Stimulated activated CD4-positive, alpha-beta T cell treated with anti-CD3 and anti-CD28 coated beads, Interleukin-12 subunit alpha, Interleukin-12 subunit beta, amount 100 ng/mL, for 4 hours (primary cell): Measurements from ENCODE around the gene IPPK.

Source experiments
- DNase-seq: peaks from one replicate; pipeline ENCODE4 v3.0.0-alpha.2; 2020

IPPK gene

DNA sequence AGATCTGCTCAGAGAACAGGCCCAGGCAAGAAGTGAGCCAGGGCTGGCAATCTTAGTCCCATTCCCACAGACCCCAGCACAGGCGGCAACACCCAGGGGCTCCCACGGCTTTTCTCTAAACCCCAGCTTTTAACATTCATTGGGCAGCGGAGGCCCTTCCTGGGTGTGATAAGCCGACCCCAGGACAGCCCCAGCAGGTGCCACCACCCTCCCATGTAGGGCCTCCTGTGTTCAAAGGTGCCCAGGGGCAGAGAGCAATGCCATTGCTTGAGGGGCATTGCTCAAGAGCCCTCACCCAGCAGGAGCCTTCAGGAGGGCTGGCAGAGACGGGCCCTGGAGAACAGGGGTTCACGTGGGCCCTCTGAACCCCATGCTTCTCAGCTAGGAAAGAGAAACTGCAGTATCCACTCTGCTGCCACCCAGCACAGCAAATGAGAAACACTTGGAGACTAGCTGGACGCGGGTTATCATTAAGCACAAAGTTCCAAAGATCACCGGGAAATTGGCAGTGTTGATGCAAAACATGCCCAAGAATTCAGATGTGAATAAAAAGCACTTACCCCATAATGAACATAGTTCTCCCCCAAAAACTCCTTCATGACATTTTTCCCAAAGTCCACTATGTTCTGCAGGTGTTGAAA, 13.9 kb downstream of the IPPK start:
- no peak for DNase-seq

DNA sequence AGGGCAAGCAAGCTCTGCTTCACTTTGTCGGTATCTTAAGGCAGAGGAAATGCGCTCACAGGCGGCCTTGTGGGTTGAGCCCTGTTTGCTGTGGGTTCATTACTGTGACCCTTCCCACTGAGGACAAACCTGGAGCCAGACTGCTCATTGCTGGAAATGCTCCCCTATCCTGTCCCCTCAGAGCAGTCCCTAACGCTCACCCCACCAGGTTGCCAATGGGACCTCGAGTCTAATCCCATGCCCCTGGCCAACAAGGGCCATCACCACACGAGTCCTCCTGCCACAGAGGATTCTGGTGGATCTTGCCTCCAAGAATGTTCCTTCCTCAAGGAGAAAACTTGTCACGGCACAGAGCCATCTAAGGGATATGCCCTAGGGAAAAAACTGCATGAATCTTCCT, 14.6 kb downstream of the IPPK start:
- DNase-seq: no peak

DNA sequence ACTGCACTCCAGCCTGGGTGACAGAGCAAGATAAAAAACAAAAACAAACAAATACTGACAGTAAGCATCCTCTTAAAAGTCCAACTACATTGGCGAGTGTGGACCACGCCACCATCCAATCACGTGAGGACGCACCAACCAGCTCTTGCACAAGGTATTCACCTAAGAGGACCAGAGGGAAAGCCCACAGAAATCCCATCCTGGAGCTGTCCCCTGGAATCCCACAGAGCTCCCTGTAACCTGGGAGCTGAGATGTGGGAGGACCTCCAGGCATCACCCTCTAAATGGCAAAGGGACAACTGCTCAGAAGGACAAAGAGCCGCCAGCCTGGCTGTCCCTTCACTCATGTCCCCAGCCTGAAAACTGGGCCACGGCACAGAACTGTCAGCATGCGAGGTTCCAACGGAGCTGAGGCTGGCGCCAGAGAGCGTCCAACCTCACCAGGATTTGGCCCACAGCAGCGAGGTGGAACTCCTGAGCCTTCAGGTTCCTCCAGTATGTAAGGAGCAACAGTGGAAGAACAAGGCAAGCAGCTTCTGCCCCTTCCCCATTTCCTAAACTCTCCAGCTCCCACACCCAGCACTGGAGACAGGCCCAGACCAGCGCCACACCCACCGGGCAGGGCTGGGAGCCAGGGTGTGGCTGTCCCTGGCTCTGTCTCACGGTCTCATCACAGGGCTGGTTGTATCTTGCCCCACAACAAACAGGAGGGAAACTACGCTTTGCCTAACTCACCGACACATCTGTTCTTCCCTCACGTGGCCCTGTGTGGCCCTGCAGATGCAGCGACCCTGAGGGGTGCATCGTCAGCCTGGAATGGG, 15.2 kb downstream of the IPPK start:
- no peak for DNase-seq

DNA sequence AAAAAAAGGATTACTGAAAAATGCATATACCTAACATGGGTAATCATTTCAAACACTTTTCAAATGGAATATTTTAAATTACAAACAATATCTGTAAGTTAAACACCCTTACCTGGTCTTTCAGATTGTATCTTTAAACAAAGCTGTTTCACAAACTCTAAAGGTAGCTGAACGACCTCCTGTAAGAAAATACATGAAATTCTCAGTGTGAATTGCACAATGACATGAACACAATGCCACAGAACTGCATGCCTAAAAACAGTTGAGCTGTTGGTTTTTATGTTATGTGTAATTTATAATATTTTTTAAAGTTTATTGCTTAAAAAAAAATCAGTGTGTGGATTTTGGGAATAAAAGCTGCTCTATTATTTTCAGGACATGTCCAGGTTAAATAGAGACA, 17.5 kb downstream of the IPPK start:
- DNase-seq: no peak

DNA sequence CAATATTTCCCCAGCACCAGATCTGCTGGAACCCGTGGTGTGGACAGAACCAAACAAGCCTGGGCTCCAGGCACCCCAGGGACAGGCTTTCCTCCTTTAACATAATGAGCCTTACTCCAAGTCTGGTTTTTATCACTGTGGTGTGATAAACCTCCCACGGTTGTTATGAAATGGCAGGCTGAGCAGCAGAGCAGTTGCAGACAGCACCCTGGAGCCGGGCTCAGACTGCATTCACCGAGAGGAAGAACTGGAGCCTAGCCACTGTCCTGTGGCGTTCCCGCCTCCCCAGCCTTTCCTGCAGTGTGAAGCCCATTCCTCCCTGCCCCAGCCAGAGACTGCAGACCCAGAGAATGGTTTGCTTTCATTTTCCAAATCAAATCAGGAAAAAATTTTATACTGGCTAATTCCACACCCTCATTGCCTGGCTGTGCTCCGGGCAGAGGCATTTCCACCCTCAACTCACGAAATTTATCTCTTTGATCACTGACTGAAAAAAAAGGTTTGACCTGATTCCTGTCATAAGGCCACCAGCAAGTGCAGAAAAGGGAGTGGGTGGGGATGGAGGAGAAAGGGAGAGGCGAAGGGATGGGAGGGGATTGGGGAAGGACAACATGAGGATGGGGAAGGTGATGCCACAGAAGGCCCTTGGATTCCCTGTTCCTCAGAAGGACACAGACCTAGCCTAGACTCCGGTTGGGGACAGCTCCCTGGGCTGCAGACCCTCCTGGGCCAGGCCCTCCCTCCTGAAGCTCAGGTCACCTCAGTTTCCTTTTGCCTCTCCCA, 18.9 kb downstream of the IPPK start:
- no peak for DNase-seq

DNA sequence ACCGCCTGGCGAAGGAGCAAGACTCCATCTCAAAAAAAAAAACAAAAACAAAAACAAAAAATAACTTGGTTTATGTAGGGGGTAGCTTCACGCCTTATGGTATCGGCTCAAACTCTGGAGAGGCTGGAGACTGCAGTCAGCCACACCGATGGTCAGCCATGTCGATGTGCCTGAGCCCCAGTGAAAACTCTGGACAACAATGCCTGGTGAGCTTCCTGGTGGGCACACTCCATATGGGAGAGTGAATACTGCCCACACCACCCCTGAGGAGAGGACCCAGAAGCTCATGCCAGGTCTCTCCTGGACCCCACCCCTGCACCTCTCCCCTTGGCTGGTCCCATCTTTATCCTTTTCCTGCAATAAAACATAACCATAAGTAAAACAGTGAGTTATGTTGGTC, 19.6 kb downstream of the IPPK start:
- no peak for DNase-seq

DNA sequence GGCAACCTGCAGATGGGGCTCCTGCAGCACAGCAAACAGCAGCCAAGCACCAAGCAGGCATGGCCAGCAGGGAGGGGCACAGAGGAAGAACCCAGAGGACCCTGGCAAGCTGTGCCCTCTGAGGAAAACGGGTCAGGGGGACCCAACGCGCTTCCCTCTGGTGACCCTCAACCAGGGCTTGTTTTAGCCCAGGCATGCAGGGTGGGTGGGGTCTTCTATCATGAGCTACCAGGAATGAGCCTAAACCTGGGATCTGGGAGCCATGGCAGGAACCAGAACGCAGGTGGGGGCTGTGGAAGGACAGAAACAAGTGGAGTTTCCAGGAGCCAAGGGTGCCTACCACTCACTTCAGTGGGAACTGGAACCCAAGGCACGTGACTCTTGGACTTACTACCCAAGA, 20.9 kb downstream of the IPPK start:
- no peak for DNase-seq

DNA sequence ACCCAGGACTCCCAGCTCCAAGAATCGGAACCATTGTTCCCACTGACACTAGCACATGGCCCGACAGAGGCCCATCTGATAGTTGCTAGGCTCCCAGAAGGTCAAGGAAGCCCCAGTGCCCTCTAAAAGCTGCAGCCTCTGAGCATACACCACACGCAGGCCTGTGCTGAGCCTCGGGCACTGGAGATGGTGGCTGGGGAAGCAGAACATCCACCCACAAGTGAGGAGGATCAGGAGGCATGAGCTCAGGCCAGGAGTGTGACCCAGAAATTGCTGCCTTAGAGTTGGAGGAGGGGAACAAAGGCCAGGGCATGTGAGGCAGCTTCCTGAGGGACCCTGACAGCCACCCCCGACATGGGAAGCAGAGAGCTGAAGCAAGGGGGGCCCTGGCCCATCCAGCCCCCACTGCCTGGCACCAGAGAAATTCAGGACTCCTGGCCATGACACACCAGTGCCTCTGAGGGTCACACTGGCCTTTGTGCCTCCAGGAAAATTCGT, 21.4 kb downstream of the IPPK start:
- DNase-seq: no peak

DNA sequence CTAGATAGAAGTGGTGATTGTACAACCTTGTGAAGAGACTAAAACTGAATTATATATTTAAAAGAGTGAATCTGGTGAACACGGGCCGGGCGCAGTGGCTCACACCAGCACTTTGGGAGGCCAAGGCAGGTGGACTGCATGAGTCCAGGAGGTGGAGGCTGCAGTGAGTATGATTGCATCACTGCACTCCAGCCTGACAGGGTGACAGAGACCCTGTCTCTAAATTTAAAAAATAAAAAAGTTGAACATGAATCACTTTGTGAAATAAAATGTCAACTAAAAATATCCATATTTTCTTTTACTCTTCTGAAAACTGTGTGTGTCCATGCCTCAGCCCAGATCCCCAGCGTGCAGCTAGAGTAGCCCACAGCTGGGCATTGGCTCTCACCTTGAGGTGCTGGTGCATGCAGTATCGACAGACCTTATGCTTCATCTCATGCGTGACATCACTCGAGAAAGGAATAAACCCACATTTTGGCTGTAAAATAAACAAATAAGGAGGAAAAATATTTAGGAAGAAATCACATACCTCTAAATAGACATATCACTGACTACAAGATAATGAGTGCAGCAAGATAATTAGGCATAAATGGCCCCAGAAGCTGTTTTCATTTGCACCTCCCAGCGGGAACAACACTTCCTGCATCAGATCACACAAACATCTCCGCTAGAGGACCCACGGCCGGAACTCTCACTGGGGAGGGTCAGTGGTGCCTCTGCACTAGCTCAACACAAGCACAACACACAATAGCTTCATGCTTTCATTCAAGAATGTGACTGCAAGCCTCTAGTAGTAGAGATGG, 22.1 kb downstream of the IPPK start:
- DNase-seq: no peak

DNA sequence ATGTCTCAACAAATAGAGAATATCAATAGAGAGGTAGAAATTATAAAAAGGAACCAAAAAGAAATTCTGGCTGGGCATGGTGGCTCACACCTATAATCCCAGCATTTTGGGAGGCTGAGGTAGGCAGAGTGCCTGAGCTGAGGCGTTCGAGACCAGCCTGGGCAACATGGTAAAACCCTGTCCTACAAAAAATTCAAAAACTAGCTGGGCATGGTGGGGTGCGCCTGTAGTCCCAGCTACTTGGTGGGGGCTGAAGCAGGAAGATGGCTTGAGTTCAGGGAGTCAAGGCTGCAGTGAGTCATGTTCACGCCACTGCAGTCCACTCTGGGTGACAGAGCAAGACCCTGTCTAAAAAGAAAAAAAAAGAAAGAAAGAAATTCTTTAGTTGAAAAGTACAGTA, 24.9 kb downstream of the IPPK start:
- no peak for DNase-seq

DNA sequence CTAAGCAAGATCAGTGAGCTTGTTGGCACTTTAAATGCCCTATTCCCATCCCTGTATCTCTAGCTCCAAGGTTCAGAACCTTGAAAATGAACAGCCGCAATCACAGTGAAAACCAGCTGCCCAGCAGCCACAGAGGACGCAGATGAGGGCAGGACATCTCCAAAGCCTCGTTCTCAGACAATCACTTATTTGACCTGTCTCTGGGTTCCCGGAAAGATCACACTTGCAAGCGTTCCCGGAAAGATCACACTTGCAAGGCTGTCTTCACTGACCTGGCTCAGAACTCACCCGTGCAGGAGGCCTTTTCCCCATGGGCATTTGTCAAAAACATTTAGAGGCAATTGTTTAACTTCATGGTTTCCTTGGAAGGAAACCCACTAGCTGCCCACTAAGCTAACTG, 25.7 kb downstream of the IPPK start:
- DNase-seq: no peak

DNA sequence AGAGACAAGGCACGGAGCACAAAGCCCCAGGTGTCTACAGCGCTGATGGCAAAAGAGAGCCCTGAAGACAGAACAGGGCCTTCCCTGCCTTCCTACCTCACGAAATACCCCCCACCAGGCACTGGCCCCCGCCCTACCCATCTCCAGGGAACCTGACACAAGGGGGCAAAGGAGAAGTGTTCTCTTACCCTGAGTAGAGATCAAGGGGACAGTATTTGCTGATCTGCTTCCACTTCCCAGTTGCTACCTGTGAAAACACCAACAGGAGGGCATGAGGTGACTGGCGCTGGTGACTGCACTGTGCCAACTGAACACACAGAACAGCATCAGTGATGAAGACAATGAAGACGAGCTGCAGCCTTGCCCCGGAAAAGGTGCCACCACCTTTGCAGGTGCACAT, 27.4 kb downstream of the IPPK start:
- no peak for DNase-seq

DNA sequence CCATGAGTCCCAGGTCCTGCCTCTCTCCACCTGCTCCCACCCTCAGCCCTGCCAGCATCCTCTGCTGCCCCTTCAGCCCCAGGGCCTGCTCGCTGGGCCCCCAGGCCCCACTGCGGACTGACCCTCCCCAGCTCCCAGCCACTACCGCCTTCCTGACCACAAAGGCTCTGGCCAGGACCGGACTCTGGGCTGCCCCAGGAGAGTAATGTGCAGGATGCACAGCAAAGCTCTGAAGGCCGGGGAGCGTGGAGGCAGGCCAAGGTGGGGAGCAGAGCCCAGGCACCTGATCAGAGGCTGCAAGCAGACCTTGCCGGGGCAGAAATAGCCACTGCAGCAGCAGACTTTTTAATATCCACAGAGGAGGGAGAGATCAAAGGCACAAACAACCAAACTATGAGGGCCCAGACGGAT, 27.9 kb downstream of the IPPK start:
- no peak for DNase-seq

DNA sequence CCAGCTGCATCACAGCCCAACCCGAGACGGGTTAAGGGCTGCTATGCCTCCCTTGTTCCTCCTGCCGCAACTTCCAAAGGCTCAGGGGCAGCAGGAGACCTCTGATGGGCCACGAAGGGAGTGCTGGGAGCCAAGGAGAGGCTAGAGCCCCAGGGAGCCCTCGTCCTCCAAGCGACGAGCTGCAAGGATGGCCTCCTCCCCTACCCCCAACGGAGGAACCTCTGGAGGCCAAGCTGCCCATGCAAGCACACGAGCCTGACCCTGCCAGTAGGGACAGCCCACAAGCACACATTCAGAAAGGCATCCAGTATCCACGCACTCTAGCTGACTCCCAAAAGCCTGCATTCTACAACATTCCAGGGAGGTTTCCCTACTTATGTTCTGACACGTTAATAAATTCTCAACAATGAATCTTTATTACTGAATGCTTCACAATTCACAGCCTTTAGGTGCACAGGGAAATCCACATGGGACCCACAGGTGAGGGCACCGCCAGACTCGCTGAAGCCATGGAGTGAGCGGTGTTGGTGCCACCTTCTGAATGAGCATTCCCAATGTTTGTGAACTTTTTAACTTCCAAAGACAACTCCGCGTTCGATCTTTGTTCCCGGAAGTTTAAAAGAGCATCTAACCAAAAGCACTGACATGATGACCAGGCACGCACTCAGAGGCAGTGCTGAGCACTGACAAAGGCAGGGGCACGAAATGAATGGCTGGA, 28.7 kb downstream of the IPPK start:
- no peak for DNase-seq

DNA sequence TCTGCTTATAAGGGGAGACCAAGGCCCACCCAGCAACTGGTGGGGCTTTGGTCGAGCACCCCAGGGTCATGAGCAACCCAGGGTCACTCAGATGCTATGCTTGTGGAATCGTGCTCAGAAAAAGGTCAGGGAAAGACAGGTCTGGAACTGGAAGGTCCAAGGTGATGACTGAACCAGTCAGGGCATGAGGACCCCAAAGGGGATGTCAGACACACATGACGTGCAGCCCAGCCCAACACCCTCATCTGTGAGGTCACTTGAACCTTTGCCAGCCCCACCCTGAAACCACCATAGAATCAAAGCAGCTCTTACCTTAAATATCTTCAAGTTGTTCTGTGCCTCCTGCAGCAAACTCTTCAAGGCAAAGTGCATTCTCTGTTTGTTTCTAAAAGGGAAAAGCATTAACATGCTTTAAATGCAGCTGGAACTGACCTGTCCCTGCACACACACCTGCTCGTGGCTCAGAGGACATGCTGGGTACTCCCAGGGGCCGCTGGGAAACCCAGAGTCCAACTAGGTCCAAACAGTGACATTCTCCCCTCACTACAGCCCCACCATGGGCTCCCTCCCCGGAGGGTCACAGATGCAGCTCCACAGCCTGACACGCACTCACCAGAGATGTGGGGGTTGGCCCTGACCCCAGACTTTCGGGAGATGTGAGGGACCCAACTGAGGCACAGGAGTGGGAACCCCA, 29.4 kb downstream of the IPPK start:
- no peak for DNase-seq

DNA sequence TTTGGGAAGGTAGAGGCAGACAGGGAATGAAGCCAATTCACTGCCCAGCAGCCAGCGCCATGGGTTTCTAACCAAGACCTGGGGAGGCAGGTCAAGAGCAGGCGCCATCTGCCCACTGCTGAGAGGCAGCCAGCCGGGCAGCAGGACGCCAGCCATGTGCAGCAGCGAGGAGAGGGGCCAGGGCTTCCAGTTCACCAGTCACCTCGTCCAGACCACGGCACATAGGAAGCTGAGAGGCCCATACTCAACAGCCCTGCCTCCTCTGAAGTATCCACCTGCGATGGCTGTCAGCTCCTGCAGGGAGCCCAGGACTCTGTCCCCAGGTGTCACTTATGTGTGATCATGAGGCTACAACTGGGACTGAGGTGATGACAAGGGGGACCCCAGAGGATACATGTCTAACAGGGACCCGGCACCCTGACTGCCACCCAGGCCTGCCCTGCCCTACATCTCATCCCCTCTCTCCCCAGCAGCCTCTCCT, 30.1 kb downstream of the IPPK start:
- DNase-seq: no peak

DNA sequence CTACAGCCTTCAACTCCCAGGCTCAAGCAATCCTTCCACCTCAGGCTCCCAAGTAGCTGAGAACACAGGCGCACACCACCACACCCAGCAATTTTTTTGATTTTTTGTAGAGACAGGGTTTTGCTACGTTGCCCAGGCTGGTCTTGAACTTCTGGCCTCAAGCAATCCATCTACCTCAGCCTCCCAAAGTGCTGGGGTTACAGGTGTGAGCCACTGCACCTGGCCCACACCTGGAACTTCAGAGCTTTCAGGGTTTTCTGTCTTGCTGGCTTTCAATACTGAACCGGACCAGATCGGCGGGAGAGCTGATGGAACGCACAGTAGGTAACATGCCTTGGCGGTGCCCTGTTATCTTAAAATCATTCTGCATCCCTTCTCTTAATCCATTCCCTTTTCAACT, 30.8 kb downstream of the IPPK start:
- no peak for DNase-seq

DNA sequence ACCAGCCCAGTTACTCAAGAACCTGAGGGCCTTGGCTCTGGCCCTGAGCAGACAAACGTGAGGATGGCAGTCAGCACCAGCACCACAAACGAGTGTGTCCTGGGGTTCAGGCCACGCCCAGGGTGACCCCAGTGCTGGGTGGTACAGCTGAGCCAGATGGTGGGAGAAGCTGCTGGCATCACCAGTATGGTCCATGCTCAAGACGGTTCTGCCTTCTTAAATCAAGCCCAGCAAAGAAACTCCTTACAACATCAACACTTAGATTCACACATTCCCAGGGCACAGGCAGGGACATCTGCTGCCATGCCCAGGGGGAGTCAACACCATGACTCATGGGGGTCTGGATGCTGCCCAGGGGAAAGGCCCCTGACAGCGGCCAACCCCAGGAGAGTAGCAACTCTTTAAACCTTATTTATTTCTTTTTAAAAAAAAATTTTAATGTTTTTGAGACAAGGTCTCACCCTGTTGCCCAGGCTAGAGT, 31.3 kb downstream of the IPPK start:
- no peak for DNase-seq

DNA sequence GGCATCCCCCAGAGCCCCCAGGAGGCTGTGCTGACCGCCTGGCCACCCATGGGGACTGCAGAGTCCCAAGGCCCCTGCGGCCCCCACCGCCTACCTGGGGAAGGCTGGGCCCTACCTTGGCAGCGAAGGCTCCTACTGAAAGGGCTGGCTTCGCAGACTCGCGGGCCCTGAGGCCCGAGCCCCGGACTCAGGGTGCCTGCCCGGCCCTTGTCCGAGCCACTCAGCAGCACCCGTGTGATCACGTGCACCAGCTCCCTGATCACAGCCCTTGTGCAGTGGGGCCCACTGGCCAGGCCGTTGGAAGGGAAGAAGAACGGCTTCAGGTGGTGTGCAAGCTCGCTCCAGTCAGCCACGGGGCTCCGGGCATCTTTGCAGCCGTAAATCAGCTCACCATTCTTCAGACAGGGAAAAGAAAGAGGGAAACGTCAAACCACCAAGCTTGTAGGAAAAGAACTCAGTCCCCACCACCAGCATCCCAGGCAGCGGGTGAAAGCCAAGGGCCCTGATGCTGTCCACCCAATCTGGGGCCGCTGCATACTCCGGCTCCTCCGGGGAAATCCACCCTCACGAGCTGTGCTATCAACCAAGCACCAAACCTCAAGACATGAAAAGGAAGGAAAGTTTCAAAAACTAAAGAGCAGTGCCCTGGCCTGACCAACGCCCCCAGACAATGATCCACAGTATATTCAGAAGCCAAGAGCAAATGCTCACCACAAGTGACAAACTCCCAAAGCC, 31.9 kb downstream of the IPPK start:
- no peak for DNase-seq

DNA sequence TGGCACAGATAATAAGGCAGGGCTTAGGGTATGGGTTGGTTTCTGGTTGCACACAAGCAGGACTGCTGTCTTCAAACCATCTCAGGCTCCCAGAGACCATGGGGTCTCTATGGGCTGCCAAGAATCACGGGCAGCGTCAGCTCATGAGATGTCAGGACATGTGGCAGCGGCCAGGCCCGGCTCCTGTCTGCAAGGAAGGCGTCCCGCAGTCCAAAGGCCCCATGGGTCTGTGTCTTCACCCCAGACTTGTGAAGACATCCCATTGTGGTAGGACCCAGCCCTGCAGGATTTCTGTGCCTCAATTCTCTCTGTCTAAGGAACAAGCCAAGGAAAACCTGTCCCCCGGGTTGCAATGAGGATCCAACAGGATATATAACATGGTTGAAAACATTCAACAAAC, 32.6 kb downstream of the IPPK start:
- no peak for DNase-seq

DNA sequence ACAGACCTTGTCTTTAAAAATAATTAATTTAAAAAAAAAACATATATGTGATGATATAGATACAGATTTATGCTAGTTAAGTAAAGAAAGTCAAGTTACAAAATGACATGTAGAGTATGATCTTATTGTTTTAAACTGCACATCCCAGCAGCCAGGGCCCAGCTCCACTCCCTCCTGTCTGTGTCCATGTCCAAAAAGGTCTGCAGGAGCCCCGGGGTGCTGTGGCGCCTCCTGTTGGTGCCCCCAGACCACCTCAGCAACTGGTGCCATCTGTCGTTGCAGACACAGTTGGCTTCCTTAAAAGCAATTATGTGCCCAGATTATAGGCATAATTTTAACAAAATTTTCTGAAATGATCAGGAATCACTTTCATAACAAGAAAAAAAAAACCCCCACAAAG, 33.3 kb downstream of the IPPK start:
- DNase-seq: no peak
